GM19239 (cell line): Measurements from ENCODE around the gene RMND5A.
A peak's percentile ranks its signal among the peaks of the same experiment; 100 is the strongest.
"Not testable (repeated sequence)": the region's sequence is repeated elsewhere in the genome, so short reads cannot be mapped to it uniquely, and the experiment has no call there.

Experiments
- DNase-seq: peaks from one replicate; pipeline ENCODE4 v3.0.0; 2011; ENCODE audit warnings: low spot score; ENCODE audit not compliant: insufficient read length
- FAIRE-seq: peaks from 2 replicates; lab custom pipeline; 2011; peaks lifted over from hg19 to GRCh38; lab: Jason Lieb, UNC

The RMND5A gene

DNA sequence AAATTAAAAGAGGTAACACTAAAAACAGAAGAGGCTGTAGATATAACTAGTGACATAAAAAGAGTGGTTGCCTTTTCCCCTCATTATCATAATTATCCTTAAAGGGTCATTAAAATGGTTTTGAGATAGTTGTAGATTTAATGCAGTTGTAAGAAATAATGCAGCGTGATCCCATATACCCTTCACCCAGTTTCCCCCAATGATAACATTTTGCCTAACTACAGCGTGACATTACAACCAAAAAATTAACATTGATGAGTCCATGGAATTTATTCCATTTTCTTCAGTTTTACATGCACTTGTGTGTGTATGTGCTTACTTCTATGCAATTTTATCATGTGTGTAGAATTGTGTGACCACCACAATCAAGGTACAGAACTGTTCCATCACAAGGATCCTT, 13.2 kb upstream of the RMND5A start:
- FAIRE-seq (no peak), DNase-seq (no peak)

DNA sequence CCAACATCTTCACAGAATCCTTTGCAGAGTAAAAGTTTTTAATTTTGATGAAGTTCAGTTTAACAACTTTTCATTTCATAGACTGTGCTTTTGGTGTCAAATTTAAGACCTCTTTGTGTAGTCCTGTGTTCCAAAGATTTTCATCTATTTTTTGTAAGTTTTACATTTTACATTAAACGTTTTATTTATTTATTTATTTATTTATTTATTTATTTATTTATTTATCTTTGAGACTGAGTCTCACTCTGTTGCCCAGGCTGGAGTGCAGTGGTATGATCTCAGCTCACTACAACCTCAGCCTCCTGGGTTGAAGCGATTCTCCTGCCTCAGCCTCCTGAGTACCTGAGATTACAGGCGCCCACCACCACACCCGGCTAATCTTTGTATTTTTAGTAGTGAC, 12.0 kb upstream of the RMND5A start:
- not testable (repeated sequence) for FAIRE-seq, DNase-seq

DNA sequence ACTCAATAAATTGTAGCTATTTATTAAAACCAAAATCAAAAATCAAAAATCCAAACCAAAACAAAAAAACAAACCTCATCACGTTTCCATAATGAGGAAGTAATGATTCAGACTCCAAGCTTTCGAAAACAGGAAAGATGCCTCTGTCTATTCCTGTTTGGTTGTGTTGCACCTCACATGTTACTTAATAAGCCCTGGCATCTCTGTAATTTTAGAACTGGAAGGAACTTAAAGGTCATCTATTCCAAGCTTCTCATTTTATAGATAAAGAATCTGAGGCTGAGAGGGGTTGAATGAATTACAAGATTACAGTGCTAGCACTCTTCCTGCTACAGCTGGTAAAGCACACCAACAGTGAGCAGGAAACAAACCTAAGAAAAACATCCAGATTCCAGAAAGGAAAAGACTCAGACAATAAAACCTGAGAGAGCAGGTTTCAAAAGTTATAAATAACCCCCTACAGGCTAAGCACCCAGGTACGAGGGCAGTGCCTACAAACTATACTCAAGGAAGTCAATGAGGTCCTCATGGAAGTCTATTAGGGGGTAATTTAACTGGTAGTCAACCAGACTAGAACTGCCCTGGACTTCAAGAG, 5.4 kb upstream of the RMND5A start:
- DNase-seq, FAIRE-seq: not testable (repeated sequence)

DNA sequence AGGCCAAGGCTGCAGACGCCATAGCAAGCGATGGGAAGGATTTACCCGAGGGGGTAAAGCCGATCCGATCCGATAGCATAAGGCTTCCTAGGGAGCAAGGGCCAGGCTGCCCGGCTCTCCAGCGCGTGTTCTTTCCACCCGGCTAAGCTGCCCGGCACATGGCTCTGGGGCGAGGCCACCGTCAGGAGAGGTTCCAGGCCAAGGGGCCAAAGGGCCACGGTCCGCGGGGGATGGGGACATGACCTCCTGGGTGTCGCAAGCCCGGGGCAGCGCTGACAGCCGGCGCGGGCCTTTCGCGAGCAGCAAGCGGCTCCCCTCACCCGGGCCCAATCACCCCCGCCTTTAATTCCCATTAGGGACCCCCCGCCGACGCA, 841 bp upstream of the RMND5A start:
- not testable (repeated sequence) for DNase-seq
- peak; percentile 11 for FAIRE-seq

DNA sequence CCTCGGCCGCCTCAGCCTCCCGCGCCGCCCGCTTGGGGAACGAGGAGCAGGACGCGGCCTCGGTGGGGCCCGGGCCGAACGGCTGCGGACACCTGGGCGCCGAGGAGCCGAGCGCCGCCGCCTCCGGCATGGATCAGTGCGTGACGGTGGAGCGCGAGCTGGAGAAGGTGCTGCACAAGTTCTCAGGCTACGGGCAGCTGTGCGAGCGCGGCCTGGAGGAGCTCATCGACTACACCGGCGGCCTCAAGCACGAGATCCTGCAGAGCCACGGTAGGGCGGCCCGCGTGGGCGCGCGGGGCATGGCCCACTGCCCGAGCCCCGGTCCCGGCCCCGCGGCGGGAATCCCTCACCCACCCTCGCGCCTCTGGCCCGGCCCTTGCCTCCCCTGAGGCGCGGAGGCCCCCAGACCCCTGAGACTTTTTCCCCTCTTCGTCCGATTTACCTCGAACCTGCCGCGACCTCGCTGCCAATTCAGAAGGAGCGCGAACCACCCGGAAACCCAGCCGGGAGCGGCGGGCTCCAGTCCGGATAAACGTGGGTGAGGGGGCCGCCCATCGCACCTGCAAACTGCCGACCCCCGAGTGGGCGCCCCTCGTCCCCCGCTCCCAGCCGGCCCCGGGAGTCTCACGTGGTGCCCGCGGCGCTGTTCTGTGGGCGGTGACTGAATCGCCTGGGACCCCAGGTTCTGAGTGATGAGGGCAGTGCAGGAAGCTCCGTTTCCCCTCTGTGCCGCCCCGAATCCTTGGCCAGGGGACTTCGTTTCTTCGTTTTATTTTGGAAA, 639 bp downstream of the RMND5A start:
- FAIRE-seq, DNase-seq: not testable (repeated sequence)

DNA sequence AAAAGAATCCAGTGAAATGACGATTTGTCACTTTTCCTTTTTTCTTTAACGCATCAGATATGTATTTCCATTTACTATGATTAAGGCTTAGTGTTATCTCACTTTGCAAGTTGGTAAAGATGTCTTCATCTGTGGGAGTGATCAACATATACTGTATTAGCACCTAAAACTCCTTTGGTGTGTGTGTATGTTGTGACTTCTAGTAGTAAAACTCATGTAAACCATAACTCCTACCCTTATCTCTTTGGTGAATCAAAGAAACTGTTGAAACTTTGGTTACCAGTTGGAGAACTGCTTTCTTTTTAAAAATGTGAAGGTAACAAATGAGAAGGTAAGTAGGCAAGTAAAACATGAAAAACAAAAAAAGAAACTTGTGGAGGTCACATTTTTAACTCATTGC, 5.6 kb downstream of the RMND5A start:
- DNase-seq, FAIRE-seq: not testable (repeated sequence)

DNA sequence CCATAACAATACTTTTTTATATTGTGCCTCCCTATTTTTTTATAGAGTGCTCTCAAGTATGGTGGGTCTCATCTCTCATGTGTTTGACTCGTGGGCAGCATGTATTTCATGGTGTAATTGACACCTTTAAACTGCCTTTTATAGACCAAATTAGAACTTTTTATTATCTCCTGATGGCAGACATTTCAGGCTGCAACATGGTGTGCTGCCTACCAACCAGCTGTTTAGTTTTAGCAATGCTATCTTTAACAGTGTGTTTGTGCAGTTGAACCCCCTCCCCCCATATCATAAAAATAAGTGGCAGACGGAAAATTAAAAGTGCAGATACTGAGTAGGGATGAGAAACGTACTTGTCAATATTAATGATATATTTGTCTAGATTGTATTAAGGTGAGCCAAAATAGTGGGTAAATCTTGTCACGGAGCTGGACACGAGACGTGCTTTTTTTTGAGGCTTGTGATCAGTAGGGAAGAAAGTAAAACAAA, 12.0 kb downstream of the RMND5A start:
- not testable (repeated sequence) for FAIRE-seq, DNase-seq

DNA sequence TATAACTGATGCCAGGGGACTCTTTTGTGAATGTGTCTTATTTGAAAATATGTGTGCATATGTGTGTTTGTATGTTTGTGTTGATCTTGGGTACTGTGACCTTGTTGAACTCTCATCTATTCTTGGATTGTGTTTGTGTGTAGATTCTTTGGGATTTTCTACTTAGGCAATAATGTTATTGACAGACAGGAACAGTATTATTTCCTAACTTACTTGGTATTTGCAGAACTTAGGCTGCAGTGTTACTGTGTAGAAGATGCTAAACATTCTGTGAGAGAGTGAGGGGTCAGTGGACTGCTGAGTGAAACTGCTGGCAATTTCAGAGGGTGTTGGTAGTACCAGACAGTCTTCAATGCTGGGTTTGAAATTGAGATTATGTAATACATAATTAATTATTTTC, 12.7 kb downstream of the RMND5A start:
- FAIRE-seq, DNase-seq: not testable (repeated sequence)

DNA sequence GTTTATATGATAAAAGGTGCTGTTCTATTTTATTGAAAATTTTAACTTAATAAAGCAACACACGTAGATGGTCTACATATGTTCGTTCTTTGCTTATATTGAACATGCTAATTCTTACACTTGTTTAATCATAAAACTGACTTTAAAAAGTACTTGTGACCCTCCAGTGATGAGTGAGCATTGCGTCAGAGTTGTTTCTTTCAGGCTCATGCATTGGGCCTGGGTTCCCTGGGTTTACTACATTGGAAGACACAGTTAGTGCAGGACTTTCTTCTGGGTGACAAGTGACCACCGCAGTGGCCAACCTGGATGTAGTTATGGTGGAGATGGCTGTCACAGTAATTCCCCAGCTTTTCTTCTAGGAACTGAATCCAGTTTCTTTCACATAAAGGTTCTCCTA, 13.4 kb downstream of the RMND5A start:
- not testable (repeated sequence) for FAIRE-seq

DNA sequence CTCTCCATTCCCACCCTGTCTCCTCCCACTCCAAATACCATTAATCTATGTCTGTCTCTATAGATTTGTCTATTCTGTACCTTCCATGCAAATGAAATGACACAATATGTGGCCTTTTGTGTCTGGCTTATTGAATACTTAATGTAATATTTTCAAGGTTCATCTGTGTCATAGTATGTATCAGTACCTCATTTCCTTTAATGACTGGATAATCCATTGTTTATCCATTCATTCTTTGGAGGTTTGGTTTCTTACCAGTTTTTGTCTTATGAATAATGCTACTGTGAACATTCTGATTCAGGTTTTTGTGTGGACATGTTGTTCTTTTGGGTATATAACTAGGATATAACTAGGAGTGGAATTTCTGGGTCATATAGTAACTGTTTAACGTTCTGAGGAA, 14.8 kb downstream of the RMND5A start:
- FAIRE-seq, DNase-seq: not testable (repeated sequence)

More for the DNA sequence above, 13.4 kb downstream of the RMND5A start:
- not testable (repeated sequence) for DNase-seq

DNA sequence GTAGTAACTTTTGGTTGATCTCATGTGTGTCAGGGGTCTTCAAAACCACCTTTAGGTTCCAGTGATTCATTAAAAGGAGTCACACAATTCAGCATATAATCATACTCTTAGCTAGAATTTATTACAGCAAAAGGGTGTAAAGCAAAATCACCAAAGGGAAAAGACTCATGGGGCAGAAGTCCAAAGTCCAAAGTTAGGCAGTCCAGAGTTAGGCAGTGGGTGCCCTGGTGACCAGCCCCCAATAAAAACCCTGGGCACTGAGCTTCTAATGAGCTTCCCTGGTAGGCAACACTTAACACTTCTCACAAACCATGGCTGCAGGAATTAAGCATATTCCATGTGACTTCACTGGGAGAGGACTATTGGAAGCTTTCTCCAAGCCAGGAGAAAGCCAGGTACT, 19.4 kb downstream of the RMND5A start:
- not testable (repeated sequence) for DNase-seq, FAIRE-seq

DNA sequence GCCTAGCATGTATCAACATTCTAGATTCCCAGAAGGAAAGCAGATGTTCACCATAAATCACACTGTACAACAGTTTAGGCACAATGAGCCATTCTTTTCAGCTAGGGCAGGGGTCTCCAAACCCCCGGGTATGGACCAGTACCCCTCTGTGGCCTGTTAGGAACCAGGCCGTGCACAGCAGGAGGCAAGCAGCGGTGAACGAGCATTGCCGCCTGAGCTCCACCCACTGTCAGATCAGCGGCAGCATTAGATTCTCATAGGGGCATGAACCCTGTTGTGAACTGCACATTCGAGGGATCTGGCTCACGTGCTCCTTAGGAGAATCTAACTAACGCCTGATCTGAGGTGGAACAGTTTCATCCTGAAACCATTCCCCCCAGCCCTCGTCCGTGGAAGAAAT, 19.8 kb downstream of the RMND5A start:
- not testable (repeated sequence) for FAIRE-seq, DNase-seq

DNA sequence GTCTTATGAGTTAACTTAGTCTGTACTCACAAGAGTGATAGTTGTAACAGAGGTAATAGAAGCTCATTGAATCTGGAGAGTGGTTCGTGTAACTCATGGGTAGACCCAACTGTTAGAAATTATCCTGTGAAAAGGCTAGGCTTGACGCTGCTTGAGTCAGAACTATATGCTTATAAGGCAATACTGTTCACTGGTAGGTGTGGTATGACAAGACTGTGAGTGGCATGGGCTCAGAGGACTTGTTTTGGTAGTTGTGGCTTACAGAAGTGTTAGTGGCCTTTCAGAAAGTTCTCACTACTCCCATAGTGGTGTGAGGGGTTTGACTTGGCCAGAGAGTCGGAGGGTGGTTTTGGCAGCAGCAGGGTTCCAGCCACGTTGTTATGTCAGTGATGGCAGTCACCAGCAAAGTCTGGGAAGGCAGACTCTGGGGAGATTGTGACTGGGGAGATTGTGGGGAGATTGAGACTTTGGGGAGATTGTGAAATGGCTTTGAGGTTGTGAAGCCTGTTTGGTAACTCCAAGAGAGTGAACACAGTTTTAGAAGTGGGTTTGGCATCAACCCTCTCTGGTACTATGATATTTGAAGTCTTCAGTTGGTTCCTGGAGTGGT, 21.9 kb downstream of the RMND5A start:
- not testable (repeated sequence) for DNase-seq, FAIRE-seq

DNA sequence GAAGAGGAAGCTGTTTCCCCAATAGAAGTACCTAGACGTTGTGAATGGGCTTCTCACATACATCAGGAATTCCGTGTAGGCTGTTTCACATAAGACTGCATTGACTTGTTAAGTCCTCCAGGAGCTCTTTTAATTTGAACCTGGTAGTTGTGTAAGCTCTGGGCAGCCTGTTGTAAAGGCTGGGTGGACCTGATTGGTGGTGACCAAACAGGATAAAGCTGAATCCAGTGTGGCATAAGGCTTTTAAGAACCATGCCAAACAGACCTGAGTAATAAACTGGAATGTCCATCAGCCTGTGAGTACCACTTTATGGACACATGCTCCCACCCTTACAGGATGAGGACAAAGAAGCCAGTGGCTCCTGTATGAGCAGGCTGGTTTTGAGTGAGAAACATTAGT, 24.1 kb downstream of the RMND5A start:
- FAIRE-seq (no peak), DNase-seq (no peak)

DNA sequence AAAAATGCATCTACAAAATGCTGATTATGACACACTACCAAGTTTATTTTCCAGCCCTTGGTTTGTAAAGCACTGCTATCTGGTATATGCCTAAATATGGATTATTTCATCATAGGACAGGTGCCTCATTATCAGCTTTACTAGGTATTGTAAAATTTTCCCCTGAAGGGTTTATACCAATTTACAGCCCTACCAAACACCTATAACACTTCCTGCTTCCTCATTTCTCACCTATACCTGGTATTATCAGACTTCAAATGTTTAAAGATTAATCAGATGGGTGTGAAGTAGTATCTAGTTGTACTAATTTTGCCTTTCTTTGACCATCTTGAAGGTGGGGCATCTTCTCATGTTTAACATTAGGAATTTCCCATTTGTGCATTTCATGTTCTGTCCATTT, 26.8 kb downstream of the RMND5A start:
- FAIRE-seq: no peak
- no peak for DNase-seq

DNA sequence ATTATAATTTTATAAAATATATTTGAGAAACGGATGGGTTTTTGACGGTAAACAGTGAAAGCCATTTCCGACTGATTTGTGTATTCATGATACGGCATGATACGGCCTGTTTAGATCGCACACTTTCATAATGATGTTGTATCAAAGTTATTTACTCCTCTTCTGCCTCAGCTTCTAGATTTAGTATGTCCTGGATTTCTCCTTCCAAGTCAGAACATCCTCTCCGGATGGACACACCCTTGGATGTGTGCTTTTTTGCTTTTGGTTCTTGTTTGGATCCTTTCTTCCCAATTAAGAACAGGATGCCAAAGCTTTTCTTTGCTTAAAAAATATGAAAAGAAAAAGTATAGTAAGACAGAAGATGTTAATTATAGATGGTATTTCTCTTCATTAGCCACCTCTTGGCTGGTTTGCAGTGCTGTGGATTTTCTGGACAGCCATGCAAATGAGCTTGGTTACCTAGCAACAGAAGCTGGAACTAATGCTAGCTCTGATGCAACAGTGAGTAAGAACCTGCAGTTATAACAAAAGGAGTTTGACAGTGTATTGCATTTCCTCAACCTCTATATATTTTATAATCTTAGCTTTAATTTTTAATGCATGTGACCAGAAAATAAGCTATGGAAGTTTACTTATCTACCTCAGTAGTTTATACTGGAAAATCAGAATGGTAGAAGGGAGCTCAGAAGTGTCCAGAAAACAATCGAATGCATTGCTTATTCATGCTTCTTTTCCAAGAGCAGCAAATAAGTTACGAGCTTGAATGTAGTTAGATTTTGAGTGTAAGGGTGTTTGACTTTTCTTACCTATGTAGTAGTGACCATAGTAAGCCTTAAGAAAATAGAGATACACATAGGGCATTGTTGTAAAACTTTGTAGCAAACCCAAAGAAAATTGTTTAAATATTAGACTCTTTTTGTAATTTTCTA, 27.9 kb downstream of the RMND5A start:
- FAIRE-seq: peak; percentile 8

DNA sequence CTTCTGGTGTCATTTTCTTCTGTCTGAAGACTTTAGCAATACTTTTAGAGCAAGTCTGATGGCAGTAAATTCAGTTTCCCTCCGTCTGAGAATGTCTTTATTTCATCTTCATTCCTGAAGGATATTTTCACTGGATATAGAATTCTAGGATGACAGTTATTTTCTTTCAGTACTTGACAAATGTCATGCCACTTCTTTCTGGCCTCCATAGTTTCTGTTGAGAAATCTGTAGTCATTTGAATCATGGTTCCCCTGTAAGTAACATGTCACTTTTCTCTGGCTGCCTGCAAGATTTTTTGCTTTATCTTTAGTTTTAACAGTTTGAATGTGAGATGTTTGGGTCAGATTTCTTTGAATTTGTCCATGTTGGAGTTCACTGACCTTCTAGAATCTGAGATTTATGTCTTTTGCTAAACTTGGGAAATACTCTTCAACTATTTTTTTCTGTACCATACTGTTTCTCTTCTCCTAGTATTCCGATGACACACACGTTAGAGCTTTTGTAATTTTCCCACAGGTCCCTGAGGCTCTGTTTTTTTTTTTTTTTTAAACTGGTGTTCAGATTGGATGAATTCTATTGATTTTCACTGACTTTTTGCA, 30.2 kb downstream of the RMND5A start:
- no peak for FAIRE-seq
- DNase-seq: no peak

More for the DNA sequence above, 27.9 kb downstream of the RMND5A start:
- no peak for DNase-seq

DNA sequence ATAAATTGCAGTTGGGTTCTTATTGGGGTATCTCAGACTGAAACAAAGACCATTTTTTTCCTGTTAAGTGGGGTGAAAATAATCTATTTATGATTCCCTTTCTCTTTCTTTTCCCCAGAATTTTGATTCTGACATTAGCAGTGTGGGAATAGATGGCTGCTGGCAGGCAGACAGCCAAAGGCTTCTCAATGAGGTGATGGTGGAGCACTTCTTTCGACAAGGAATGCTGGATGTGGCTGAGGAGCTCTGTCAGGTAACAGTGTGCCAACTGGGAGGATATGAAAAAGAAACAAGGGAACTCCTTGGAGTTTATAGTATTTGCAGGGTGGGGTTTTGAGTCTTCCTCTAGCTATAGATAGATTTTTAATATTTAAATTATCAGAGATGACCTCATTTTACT, 31.7 kb downstream of the RMND5A start:
- no peak for FAIRE-seq
- no peak for DNase-seq

DNA sequence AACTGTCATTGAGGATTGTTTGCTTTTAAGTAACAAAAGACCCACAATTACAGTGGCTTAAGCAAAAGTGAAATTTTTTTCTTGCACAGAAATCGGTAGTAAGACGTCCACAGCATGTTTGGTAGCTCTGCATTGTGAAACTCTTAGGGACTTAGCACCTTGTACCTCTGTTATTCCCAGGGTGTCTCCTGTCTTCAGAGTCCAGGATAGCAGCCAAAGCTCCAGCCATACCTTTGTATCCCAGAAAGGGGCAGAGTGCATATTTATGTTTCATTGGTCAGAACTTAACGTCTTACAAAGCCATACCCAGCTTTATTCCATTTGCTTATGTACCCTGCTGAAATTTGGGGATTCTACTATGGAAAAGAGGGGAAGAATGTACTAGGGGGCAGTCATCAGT, 32.8 kb downstream of the RMND5A start:
- DNase-seq: no peak
- no peak for FAIRE-seq

DNA sequence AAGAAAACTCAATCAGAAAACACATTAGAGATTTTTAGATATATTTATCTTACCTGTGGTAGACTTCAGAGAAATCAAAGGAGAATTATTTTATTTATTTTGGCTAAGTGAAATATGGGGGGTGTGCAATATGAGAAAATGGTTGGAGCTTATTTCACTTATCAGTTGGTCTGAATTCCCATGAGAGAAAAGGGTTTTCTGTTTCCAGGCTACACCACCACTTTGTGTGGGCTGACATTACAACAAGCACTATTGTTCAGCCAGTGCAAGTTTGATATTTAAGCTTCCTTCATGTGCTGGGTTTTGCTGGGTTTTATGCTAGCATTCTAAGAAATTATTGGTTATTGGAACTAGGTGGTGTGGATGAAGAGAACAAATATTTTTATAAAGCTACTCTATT, 33.5 kb downstream of the RMND5A start:
- FAIRE-seq (no peak), DNase-seq (no peak)
